B cell (primary cell): ENCODE results near the gene SULT2A1.

ENCODE experiments used
- EZH2 ChIP-seq: IDR thresholded peaks from 2 replicates; pipeline ENCODE4 v1.6.1; 2012; ENCODE audit warnings: borderline replicate concordance, low read depth, mild to moderate bottlenecking, moderate library complexity, low read length; ENCODE audit not compliant: insufficient read depth, poor library complexity, severe bottlenecking
- TF ChIP-seq, protein P1 (sequence below): fragments of 200-600 bp; IDR thresholded peaks from one replicate; pipeline ENCODE4 v1.8.0; 2022; ENCODE audit warnings: antibody characterized with exemption, mild to moderate bottlenecking

DNA sequence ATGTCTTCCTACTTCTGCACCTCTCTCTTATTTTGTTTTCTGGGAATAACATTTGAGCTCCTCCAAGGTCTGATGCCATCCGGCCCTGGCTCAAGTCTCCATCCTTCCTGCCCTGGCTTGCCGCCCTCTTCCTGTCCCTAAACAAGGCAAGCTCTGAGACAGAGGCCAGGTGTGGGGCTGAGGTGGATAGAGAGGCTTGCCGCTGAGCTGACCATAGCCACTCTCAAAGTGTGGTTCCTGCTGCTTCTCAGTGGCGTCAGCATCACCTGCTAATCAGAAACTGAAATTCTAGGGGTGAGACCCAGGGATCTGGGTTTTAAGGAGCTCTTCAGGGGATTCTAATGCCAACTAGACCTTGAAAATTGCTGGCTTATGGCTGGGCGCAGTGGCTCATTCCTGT is 33.1 kb downstream of the SULT2A1 start:
- TF ChIP-seq EZH2: no peak
- TF ChIP-seq, protein P1, sequence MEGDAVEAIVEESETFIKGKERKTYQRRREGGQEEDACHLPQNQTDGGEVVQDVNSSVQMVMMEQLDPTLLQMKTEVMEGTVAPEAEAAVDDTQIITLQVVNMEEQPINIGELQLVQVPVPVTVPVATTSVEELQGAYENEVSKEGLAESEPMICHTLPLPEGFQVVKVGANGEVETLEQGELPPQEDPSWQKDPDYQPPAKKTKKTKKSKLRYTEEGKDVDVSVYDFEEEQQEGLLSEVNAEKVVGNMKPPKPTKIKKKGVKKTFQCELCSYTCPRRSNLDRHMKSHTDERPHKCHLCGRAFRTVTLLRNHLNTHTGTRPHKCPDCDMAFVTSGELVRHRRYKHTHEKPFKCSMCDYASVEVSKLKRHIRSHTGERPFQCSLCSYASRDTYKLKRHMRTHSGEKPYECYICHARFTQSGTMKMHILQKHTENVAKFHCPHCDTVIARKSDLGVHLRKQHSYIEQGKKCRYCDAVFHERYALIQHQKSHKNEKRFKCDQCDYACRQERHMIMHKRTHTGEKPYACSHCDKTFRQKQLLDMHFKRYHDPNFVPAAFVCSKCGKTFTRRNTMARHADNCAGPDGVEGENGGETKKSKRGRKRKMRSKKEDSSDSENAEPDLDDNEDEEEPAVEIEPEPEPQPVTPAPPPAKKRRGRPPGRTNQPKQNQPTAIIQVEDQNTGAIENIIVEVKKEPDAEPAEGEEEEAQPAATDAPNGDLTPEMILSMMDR: no peak
